Fibroblast of the conjunctiva (primary cell): ENCODE measurements around the gene PGM5.
"Not testable (repeated sequence)": the region's sequence is repeated elsewhere in the genome, so short reads cannot be mapped to it uniquely, and the experiment has no call there.

ENCODE experiments used
- DNase-seq: peaks from one replicate; pipeline ENCODE4 v3.0.0-alpha.2; 2010; ENCODE audit warnings: low read depth

PGM5 gene

DNA sequence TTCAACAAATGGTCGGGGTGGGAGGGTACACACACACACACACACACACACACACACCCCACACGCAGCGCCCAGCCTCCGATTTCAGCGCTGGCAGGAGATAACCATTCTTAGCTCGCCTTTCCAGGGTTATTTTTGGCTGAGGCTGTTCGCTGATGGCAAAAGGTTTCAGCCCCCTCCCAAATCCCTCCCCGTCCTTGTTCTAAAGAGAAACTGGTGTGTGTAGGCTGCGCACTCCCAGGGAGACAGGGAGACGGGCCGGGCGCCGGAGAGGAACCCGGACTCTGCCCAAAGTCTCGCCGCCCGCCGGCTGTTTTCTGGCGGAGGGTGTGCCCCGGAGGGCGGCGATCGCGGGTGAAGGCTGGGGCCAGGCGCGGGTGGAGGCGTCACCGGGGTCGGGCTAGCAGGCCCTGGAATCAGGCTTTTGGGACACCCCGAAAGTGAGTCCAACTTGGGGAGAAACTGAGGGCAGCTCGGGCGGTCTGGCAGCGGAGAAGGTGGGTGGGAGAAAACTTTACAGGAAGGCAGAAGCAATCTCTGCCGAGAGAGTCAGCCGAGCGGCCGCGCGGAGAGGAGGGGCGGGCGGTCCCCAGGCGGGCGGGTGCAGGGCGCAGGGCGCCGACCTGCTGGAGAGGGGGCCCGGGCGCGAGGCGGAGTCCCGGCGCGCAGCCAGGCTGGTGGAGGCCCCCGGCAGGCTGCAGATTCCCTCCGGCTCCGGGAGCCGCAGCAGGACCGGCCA, at the start of gene PGM5:
Gene PGM5 (plus strand): TSS at position 232 of the 739 bp plus-strand sequence. CDS start 517 bp downstream, outside the sequence.
- DNase-seq, result not testable (repeated sequence)

DNA sequence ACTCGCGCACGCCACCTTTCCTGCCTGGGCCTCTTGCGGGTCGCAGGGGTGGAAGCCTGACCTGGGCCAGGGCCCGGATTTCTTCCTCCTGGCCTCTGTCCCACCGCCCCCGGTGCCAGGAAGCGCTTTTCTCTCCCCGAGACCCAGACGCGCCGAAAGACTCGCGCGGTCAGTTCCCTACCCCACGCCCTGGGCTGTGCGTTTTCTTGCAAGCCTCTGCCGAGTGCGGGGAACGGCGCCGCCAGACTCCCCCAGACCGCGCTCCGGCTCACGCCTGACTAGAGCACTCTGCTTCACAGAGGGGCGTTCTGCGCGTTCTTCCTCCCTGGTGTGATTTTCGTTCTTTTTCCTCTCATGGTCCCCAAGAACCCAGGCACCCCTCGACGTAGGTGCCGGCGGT, 49.3 kb upstream of the PGM5 start:
- DNase-seq, result not testable (repeated sequence)

GRCh38 chr9:68307654-68308053, 48.8 kb upstream of the PGM5 start:
- not testable (repeated sequence) for DNase-seq

DNA sequence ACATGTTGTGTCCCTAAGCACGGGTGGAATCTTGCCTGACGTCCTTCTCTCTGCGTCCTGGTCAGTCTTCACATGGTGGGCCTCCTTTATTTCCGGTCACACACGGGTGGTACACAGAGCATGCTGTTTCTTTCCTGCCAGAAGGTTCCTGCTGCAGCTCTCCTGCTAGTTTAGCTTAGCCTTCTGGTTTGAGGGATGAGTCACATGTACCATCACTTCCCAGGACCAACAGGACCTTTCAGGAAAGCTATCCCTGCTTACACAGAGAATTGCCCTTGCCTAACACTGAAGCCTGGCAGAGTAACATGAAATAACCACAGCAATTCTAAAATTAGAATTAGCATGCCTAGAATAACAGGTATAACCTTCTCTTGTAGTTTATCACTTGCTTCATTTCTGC, 45.2 kb upstream of the PGM5 start:
- not testable (repeated sequence) for DNase-seq

- not testable (repeated sequence) for DNase-seq
Observed at GRCh38 chr9:68318209-68318608, 38.2 kb upstream of the PGM5 start.

- DNase-seq, result not testable (repeated sequence)
Observed at GRCh38 chr9:68323749-68324148, 32.7 kb upstream of the PGM5 start.

- not testable (repeated sequence) for DNase-seq
Observed at GRCh38 chr9:68324518-68324917, 31.9 kb upstream of the PGM5 start.

- not testable (repeated sequence) for DNase-seq
Observed at GRCh38 chr9:68329106-68329505, 27.3 kb upstream of the PGM5 start.

GRCh38 chr9:68330531-68331173, 25.8 kb upstream of the PGM5 start:
- not testable (repeated sequence) for DNase-seq

DNA sequence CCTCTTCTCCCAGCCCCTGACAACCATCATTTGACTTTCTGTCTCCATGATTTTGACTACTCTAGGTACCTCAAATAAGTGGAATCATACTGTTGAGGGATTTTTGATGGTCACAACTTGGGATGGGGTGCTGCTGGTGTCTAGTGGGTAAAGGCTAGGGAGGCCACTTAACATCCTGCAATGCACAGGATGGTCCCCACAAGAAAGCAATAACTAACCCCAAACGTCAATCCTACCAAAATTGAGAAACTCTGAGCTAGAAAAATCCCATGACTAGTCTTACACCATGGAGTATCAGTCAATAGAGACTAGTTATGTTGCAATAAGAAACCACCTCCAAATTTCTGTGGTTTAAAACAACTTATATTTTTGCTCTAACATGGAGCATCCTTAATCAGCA, 24.3 kb upstream of the PGM5 start:
- DNase-seq, result not testable (repeated sequence)

- DNase-seq, result not testable (repeated sequence)
Observed at GRCh38 chr9:68335935-68336334, 20.5 kb upstream of the PGM5 start.

- not testable (repeated sequence) for DNase-seq
Observed at GRCh38 chr9:68336639-68337339, 19.6 kb upstream of the PGM5 start.

- DNase-seq, result not testable (repeated sequence)
Observed at GRCh38 chr9:68338000-68338399, 18.4 kb upstream of the PGM5 start.

DNA sequence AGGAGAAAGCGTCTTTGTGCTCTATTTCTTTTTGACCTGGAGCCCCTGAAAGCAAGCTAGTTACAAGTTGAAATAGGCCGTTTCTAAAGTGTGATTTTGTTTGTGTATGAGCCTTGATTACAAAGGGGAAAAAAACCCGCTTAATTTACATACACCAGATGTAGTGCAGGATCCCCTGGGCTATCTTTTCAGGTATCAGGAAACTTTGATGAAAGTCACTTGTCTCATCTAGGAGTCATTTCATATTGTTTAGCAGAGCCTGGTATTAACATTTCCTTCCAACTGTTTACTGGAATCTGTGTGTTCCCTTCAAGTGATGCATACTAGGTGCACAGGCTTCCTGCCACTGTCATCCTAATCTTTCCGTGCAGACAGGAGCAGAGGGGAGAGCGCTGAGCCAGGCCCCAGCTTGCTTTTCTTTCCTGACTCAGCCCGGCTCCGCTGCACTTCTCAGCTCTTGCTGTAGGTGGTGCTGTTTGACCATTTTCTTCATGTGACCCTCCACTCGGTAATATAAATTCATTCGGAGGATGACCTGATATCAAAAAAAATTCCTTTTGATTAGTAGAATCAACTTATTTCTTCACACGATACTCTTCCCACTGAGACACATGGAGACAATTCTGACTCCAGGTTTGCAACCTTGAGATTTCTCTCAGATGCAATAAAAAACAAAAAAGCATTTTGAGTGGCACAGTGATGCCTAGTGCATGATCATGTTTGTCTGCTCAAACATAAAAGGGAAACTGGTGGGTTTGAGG, 14.0 kb upstream of the PGM5 start:
- DNase-seq, result not testable (repeated sequence)

- not testable (repeated sequence) for DNase-seq
Observed at GRCh38 chr9:68343242-68343641, 13.2 kb upstream of the PGM5 start.

DNA sequence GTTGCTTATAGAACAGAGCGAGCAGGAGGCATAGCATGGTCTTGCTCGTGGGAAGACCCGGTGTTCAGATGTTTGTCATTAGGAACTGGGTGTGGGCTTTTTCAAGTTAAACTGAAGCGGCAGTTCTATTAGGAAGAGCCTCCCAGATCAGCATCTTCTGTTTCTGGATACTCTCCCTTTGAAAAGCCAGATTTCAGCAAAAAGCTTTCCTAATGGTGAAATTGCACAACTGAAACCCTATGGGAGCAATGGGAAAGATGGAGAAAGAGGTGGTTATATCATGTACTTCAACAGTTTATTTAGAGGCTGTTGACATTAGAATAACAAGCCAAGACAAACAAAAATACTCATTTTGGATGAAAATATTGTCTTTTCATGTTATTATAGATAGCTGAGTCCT, 12.4 kb upstream of the PGM5 start:
- DNase-seq, result not testable (repeated sequence)

- DNase-seq, result not testable (repeated sequence)
Observed at GRCh38 chr9:68351689-68352088, 4.7 kb upstream of the PGM5 start.

DNA sequence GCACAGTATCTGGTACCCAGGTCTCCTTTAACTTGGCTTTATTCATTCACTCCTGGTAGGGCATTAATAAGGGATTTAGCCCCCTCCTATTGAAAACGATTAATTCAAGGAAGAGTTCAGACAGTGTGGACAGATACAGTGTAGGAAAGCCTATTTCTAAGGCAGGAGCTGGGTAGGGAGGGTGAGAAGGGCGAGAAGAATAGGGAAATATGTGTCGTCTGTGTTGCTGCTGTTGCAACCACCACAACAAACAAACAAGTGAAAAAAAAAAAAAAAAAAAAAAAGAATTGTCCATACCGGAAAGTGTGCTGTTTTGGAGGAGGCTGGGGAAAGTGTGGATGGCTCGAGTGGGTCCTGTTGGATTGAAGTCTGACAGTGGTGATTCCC, 425 bp upstream of the PGM5 start:
- not testable (repeated sequence) for DNase-seq

- not testable (repeated sequence) for DNase-seq
Observed at GRCh38 chr9:68357119-68357714, 806 bp downstream of the PGM5 start.

GRCh38 chr9:68366933-68367547, 10.6 kb downstream of the PGM5 start:
- DNase-seq, result not testable (repeated sequence)

- DNase-seq, result not testable (repeated sequence)
Observed at GRCh38 chr9:68375789-68376188, 19.4 kb downstream of the PGM5 start.
